Activated CD8-positive, alpha-beta memory T cell treated with anti-CD3 and anti-CD28 coated beads for 36 hours (primary cell): ENCODE measurements around the gene KNSTRN. TPM values are rescaled to one million over a fixed set of nuclear protein-coding genes. Genes with fewer than 3 reads are reported as not detected.

Experiments used
- CTCF ChIA-PET: fragments of 350-600 bp; sonication (Branson Sonifier 250); formaldehyde crosslinking; loops from one replicate; lab custom pipeline; 2021; ENCODE audit warnings: antibody characterized with exemption; lab: Charles Lee
- POLR2A ChIA-PET: fragments of 350-600 bp; sonication (Branson Sonifier 250); formaldehyde crosslinking; loops from one replicate; lab custom pipeline; 2021; ENCODE audit warnings: antibody characterized with exemption; lab: Charles Lee
- total RNA-seq, 2 experiments: library from RNA; stranded (reverse); gene quantifications; one replicate each; pipeline ENCODE4 v1.2.3, GENCODE V29; 2021

Gene KNSTRN
- total RNA-seq, 2 experiments from 2014 or later: 50.1 to 60.9 TPM

DNA sequence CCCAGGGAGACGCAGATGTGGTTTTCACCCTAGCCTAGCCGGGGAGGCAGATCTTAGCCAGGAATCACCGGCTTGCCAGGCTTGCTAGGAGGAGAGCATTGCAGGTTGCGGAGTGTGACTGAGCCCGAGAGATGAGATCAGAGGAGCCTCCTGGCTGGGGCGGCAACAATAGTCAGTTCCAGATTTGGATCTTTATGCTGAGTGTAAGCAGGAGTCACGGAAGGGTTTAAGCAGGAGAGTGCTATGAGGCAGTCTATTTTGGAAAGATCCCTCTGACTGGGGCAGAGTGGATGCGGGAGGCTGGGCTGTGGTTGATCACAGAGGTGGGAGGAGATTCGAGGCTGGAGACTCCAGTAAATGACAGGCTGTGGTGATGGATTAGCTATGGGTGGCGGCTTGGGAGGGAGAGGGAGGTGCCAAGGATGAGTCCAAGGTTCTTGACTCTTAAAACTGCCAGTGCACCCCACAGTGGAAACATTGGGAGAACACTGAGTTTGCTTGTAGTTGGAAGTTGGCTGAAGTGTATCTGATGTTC is 47.8 kb downstream of the KNSTRN start:
- ChIA-PET CTCF (no interaction called here), POLR2A (no interaction called here)

DNA sequence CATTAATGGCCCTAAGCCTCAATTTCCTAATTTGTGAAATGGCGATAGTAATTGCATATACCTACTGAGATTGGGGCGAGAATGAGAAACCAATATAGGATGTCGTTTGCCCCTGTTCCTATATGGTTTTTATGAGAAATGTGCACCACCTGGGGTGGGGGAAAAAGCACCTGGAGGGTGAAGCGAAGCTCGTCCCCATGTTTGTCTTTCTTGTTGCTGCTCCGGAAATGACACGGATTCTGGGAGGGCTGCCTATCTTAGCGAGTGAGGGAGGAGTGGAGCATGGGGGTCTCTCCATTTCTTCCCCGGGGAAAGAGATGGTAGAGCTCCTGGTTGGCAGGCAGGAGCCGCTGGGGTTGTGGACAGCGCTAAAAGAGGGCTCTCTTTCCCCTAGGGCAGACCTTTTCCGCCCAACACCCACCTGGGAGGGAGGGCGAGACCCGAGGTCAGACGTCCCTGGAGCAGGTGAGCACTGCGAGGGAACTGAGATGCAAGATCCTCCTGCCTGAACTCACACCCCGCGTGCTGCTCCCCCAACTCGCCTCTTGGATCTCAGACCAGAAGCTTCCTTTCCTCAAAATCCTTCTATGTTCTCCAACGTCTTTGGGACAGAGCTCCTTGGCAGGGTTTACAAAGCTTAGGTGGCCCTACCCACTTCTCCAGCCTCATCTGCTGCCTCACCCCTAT is 52.6 kb downstream of the KNSTRN start:
- POLR2A ChIA-PET: interaction anchor here (0.9 kb wide), 1 partner anchor 35 kb away, joined by 3 read pairs; no protein-coding TSS in a partner anchor

DNA sequence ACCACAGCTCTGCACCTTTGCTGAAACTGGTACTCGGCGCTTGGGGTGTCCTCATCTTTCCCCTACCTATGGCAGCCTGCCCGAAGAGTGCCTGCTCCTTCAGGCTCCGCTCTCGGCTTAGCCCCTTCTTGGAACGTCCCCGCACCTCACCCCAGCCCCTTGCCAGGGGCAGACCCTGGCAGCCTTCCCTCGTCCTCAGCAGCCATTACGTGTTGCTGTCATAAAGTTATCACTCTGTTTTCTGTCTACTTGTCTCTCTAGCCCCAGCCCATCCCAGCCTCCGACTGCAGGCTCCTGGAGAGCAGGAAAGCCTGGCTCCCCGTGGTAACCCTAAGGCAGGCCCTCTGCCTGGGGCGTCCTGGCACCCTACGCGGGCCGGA is 53.2 kb downstream of the KNSTRN start:
- ChIA-PET CTCF (interaction anchor here (1.2 to 1.4 kb wide), 2 partner anchors 25 to 92 kb away, joined by 3 read pairs; no protein-coding TSS in a partner anchor), POLR2A (interaction anchor here (0.6 to 0.9 kb wide), 2 partner anchors 34 to 40 kb away, joined by 3 to 6 read pairs; no protein-coding TSS in a partner anchor)

More for the DNA sequence above, 52.6 kb downstream of the KNSTRN start:
- CTCF ChIA-PET: interaction anchor here (1.2 to 1.4 kb wide), 2 partner anchors 24 to 91 kb away, joined by 3 read pairs; no protein-coding TSS in a partner anchor

DNA sequence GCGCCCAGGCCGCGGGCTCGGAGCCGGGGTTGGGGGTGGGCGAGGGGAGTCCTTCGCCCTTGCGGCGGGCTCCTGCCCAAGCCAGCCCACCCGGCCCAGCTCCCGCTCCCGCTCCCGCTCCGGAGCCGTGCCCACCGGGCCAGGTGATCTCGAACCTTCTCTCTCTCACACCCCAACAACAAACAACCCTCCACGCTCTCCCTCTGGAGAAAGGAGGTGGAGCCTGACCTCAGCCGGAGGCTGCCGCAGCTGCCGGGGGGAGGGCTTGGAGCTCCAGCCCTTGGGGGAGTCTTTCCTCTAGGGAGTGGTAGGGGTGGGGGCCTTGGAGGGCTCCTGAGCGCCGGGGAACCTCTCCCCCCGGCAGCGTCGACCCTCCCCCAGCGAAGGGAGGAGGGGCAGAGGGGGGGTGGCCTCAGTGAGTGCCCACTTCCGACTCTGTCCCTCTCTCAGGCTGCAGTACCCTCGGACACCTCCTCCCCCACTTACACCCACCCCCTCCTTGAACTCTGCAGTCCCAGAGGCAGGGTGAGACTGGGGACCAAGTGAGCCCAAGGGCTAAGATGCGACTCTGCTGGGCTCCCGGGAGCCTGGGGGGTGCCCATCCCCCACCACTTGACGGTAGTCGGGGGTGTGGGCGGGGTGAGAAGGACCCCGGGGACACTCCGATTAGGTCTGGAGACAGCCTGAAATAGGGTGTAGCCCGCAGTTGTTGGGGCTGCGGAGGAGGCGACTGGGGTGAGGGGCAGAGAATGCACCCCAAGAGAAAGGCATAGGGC is 53.8 kb downstream of the KNSTRN start:
- ChIA-PET CTCF (interaction anchor here (1.2 to 1.5 kb wide), 3 partner anchors 33 to 157 kb away, joined by 3 to 4 read pairs (median 3); no protein-coding TSS in a partner anchor), POLR2A (interaction anchor here (0.6 kb wide), 1 partner anchor 40 kb away, joined by 6 read pairs; no protein-coding TSS in a partner anchor)

DNA sequence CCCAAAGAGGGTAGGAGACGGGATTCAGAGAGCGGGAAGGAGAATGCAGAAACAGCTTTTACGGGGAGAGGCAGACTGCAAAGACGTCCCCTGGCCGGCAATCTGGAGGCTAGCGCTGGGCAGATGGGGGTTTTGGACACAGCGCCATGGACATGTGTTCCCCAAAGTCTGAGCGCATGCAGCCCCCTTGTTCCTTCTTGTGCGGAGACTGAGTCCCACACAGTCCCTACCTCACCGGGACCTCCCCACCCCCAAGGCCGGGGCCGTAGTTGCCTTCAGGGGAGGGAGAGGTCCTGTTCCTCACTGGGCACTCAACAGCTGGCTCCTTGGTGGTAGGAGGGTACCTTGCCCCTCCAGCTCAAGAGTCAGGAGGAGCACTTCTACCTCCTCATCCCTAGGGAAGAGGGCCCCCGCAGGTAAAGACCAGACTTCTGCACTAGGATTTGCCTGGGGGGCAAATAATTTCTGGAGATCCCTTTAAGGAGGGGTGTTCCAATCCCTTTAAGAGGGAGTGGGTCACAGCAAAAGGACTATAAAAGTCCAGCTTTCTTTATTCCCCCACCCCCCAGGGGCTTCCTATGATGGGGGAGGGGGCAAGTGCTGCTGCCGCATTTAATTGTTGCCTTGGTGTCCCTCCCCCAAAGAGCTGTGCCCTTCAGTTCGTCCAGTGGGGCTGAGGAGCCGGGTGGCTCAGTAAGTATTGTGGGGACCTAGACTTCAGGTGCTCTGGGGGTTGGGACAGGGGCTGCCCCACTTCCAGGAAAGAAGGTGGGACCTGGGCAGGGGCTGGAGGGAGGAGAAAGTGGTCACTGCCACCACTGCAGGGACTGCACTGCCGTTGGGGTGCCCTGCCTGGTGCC is 54.6 kb downstream of the KNSTRN start:
- ChIA-PET POLR2A (no interaction called here), CTCF (interaction anchor here (0.8 to 1.5 kb wide), 3 partner anchors 34 to 158 kb away, joined by 3 to 4 read pairs (median 3); no protein-coding TSS in a partner anchor)

DNA sequence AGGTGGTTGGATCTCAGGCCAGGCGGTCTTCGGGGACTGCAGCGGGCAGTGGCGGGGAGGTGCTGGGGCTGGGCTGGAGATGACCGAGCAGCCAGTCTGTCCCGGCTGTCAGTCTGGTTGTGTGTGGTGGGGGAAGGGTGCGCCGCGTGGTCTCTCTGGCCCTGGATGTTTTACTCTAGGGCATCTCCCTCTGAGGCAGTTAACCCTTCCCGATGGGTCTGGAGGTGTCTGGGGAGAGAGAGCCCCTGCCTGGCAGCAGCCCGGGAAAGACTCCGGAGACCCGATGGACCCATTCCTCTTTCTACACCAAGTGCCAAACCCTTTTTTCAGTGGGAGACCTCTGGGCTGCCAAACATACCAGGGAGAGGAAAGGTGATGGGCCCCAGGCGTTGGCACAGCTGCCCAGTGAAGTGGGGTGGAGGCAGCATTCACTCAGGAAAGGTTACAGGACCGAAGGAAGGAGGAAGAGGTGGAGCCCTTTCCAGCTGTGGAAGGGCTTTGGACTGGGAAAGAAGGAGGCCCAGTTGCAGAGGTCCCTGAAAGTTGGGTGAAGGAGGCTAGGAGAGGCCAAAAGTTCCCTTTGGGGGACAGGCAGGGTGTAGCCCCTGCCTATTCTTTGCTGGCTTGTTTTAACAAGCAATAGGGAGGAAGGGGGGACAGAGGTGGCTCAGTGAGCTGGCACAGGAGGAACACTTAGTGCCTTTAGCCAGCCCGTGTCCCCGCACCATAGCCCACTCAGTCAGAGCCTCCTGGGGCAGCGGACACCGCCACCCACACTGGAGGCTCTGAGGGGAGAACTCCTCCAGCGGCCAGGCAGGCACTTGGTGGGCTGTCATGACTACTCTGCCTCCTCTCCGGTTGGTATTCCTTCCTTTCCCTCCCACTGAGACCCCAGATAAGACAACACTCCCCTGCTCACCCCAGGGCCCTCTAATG is 55.5 kb downstream of the KNSTRN start:
- CTCF ChIA-PET: interaction anchor here (1.5 to 2.3 kb wide), 2 partner anchors 16 to 34 kb away, joined by 4 to 7 read pairs; no protein-coding TSS in a partner anchor
- POLR2A ChIA-PET: no interaction called here

DNA sequence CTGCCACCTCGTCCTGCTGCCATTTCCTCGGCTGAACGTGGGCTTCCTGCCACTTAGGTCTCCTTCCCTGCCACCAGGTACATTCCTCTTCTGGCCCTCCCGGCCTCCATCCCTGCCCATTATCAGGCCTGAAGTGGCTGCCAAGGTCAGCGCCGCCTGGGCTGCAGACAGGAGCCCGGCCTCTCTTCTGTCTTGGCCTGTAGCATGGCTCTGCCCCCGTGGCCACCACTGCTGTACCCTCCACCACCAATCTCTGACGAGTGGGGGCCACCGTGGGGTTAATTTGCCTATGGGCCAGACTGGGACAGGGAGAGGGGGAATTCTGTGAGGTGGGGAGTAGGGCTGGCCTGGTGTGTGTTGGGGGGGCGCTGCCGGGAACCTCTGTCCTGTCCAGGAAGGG is 56.2 kb downstream of the KNSTRN start:
- ChIA-PET CTCF (interaction anchor here (1.1 to 2.3 kb wide), 2 partner anchors 16 to 68 kb away, joined by 3 to 7 read pairs; no protein-coding TSS in a partner anchor), POLR2A (no interaction called here)

DNA sequence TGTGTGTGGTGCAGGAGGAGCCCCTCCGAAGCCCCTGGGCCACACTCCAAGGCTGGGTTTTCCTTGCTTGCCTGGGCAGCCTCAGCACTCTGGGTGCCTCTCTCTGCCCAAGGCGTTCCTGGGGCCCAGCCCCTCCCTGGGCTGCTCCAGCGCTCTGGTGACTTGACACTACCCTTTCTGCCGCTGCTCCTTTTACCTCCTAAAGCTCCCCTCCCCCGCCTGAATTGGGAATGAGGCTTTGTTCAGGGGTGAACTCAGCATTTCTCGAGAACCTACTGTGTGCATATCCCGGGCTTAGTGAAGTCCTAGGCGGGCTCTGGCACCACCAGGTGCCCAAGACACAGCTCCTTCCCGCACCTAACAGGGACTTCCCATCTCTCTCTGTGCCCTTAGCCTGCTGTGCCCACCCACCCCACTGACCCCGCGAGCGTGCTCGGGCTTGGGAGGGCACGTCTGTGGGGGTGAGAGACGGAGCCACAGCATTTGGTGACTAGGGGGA is 57.0 kb downstream of the KNSTRN start:
- ChIA-PET CTCF (interaction anchor here (1.1 to 2.3 kb wide), 6 partner anchors 17 to 165 kb away, joined by 3 to 7 read pairs (median 4); partner anchors contain the start of gene KNSTRN), POLR2A (interaction anchor here (1.4 to 1.5 kb wide), 2 partner anchors 13 to 131 kb away, joined by 4 to 5 read pairs; partner anchors contain the start of gene PLCB2)

DNA sequence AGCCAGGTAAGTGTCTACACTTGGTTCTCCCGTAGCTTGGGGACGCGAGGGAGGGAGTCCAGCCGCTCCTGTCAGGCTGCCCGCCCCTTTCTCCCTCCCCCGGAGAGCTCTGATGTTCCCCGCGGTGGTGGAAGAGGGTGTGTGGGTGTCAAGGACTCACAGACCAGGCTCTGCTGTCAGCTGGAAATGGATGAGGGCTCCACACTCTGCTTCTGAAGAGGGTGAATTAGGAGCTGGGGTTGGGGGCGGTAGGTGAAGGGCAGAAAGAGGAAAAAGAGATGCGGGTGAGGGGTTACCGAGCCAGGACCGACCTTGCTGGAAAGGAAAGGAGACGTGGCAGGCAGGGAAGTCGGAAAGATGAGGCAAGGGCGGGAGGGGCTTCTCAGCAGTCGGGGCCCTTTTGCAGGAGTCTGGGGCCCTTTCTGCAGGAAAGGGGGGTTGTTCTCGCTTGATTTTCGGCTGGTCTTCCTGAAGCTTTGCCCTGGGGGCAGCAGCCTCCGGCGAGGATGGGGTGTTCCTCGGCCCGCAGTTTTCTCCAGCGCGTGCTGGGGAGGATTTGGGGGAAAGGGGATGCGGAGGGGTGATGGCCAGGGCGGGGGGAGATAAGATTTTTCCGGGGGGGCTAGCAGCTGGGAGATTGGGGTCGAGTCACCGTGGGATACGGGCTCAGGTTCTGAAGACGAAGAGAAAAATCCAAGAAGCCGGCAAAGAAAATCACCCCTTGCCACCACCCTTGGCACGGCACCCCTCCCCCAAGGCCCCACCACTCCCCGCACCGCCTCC is 57.6 kb downstream of the KNSTRN start:
- ChIA-PET POLR2A (interaction anchor here (0.5 to 1.5 kb wide), 4 partner anchors 13 to 1014 kb away, joined by 3 to 5 read pairs (median 4); partner anchors contain the start of genes IVD and PLCB2), CTCF (interaction anchor here (1.1 to 2.3 kb wide), 6 partner anchors 18 to 166 kb away, joined by 3 to 7 read pairs (median 4); partner anchors contain the start of gene KNSTRN)

DNA sequence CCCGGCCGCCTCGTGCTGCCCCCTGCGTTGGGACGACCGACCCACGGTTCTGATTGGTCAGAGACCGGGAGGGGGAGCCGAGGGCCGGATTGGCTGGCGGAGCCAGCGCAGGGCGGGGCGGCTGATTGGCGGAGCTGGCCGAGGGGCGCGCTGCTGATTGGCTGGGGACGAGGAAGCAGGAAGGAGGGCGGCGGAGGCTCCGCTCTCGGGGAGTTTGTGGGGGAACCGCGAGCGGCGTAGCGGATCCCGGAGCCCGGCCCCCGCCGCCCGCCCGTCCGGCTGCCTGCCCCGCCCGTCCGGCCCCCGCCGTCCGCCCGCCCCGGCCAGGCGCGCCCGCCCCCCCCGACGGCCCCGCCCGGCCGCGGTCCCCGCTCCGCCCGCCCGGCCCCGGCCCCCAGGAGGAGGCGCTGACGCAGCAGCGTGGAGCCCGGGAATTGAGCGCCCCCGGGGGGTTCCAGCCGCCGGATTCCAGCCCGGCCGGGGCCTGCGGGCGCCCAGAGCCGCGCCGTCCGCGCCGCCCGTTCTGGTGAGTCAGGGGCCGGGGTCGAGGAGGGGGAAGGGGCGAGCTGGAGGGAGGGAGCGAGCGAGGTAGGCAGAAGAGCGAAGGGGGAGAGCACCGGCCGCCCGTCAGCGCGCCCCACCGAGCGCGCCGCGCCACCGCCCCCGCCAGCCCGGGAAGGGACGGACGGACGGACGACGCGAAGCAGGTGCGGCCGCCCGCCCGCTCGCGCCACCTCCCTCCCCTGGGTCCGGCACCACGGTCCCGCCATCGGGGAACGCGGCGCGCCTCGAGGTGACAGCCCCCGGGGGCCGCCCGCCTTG is 58.4 kb downstream of the KNSTRN start, which contains the start of gene BAHD1:
Gene BAHD1, plus strand, starts transcription at position 211 of the 822 bp plus-strand sequence. CDS start 17,512 bp downstream, outside the sequence.
- CTCF ChIA-PET: interaction anchor here (0.6 to 2.1 kb wide), 8 partner anchors 11 to 166 kb away, joined by 3 to 5 read pairs (median 3); partner anchors contain the start of gene PLCB2
- POLR2A ChIA-PET: interaction anchor here (0.5 to 1.5 kb wide), 5 partner anchors 12 to 1013 kb away, joined by 3 to 5 read pairs (median 4); partner anchors contain the start of genes IVD and PLCB2

DNA sequence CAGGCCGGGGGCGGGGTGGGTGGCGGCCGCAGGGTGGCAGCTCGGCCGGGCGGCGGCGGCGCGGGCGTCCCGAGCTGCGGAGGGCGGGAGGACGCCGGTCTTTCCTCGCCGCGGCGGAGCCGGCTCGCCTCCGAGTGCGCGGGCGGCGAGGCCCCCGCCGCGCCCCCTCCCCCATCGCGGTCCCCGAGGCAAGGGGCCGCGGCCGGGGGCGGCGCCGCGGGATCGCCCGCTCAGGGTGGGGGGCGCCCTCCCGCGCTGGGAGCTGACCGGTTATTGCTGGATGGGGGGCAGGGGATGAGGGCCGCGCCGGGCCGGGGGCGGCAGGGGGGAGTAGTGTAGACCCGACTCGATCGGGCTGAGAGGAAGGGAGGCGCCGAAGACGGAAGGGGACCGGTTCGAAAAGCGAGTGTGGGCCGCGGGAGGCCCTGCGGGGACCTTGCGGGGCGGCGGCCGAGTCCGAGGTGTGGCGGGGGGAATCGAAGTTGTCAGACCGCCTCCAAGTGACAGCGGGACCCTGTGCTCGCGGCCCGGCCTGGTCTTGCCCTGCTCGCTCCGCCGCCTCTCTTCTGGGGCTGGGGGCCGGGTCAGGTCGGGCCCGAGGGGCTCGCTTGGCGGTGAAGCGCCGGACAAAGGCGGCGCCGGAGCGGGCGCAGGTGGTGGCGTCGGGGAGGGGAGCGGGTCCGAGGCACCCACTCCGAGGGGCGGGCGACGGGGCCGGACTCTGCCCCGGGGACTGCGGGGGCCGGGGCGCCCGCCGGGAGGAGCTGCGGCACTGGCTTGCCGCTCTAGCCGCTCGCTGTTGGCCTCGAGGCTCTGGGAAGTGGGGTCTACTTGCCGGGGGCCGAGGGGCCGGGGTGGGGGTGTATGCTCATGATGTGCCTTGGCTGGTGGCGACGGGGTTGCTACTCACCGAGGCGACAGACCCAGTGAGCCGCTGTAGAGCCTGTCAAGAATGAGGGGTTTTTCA is 59.3 kb downstream of the KNSTRN start:
- POLR2A ChIA-PET: interaction anchor here (1.5 kb wide), 1 partner anchor 36 kb away, joined by 3 read pairs; the partner anchor contains the start of gene IVD

DNA sequence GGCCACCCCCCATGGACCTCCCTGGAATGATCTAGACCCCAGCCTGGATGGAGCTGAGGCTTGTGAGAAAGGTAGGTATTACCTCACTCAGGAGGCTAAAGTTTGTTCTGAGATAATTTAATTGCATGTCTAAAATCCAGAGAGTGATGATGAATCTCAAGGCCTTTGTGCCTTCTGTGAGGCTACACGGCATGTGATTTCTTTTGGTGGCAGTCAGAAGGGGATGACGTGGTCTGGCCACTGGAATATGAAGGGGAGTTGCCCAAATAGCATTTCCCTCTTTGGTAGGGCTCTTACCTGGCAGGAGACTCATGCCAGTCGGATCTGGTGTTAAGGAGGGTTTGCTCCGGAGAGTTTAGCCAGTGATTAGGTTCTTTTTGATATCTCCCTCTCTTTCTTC is 60.7 kb downstream of the KNSTRN start:
- ChIA-PET CTCF (interaction anchor here (0.6 to 1.1 kb wide), 2 partner anchors 27 to 33 kb away, joined by 4 read pairs; no protein-coding TSS in a partner anchor), POLR2A (no interaction called here)

More for the DNA sequence above, 59.3 kb downstream of the KNSTRN start:
- CTCF ChIA-PET: interaction anchor here (0.6 to 2.1 kb wide), 8 partner anchors 10 to 167 kb away, joined by 3 to 6 read pairs (median 4); no protein-coding TSS in a partner anchor

DNA sequence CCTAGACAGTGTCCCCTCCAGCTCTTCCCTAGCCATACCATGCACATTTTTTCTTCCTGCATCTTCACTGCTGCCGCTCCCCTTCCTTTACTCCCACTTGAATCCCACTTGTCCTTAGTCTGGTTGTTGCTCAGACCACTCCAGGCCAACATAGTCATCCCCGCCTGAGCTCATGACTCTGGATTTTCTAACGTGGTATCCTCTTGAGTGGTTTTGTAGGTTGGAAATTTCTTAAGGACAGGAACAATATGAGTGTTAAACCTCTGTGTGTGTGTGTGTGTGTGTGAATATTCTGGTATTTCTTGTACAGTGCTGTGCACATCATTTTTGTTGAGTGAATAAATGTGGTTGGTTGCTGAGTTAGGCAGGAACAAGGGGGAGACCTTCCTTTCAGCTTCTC is 61.3 kb downstream of the KNSTRN start:
- ChIA-PET POLR2A (no interaction called here), CTCF (interaction anchor here (2.2 kb wide), 1 partner anchor 11 kb away, joined by 11 read pairs; no protein-coding TSS in a partner anchor)
